Measurements from ENCODE around the gene C16orf90. TPM values are rescaled to one million over a fixed set of nuclear protein-coding genes. Genes with fewer than 3 reads are reported as not detected.

Gene C16orf90
- total and polyA plus RNA-seq, 7 experiments from 2014 or later: not detected

GRCh38 chr16:3467921-3468320 is 27.4 kb downstream of the C16orf90 start:
- Histone ChIP-seq H3K9me3 (ENCODE audit: control insufficient read depth in 2 of 3, low read length in 3 of 3) (no peaks in the 10 kb centered on the region), H3K4me1 (ENCODE audit: control insufficient read depth in 2 of 2, insufficient read depth in 2 of 2, low read length in 2 of 2) (peaks cover 3 to 12% of the 10 kb centered on the region in 2 donors), H3K27ac (ENCODE audit: low read depth, low read length) (no peak overlapping the region), H3K4me3 (ENCODE audit: low read length) (no peak overlapping the region), H3K27me3 (ENCODE audit: control insufficient read depth in 2 of 2, insufficient read depth in 2 of 2, low read length in 2 of 2) (no peaks in the 10 kb centered on the region), H3K36me3 (ENCODE audit: control insufficient read depth in 2 of 3, insufficient read depth in 3 of 3, low read length in 3 of 3) (peaks cover 0 to 30% (median 0%) of the 10 kb centered on the region in 3 experiments)
- peaks cover 0 to 1% (median 0%) of the 10 kb centered on the region in 11 donors for H3K9me3 Mint-ChIP-seq
- DNase-seq: no peak
- H3K4me1 Mint-ChIP-seq: peaks cover 26 to 81% (median 65%) of the 10 kb centered on the region in 7 donors
- POLR2A ChIA-PET: no interaction called here
- intact Hi-C loops (cut with micrococcal nuclease): no loop called here
- no peak overlapping the region for H3K4me3 Mint-ChIP-seq
- H3K27me3 Mint-ChIP-seq: no peaks in the 10 kb centered on the region
- peaks cover 4 to 24% (median 5%) of the 10 kb centered on the region in 5 donors for H3K36me3 Mint-ChIP-seq
- H3K27ac Mint-ChIP-seq: peak overlapping the region in 6 of 9 donors; percentile 40 to 85 (median 76)
- CTCF ChIA-PET: no interaction called here
- ATAC-seq: no peak

- Histone ChIP-seq H3K36me3 (ENCODE audit: control insufficient read depth in 2 of 3, insufficient read depth in 3 of 3, low read length in 3 of 3) (peaks cover 0 to 26% (median 0%) of the 10 kb centered on the region in 3 experiments), H3K9me3 (ENCODE audit: control insufficient read depth in 2 of 3, low read length in 3 of 3) (no peaks in the 10 kb centered on the region), H3K27me3 (ENCODE audit: control insufficient read depth in 2 of 2, insufficient read depth in 2 of 2, low read length in 2 of 2) (no peaks in the 10 kb centered on the region), H3K27ac (ENCODE audit: low read depth, low read length) (peak overlapping the region; percentile 3), H3K4me1 (ENCODE audit: control insufficient read depth in 2 of 2, insufficient read depth in 2 of 2, low read length in 2 of 2) (peaks cover 9 to 13% of the 10 kb centered on the region in 2 donors), H3K4me3 (ENCODE audit: low read length) (no peak overlapping the region)
- POLR2A ChIA-PET: interaction anchor here (0.6 to 1.9 kb wide), 3 partner anchors 10 to 1317 kb away, joined by 3 to 6 read pairs (median 3); partner anchors contain the start of gene ZNF200
- peaks cover 25 to 80% (median 64%) of the 10 kb centered on the region in 7 donors for H3K4me1 Mint-ChIP-seq
- DNase-seq (no peak), ATAC-seq (no peak)
- CTCF ChIA-PET: no interaction called here
- no peaks in the 10 kb centered on the region for H3K27me3 Mint-ChIP-seq
- H3K36me3 Mint-ChIP-seq: peaks cover 0 to 17% (median 0%) of the 10 kb centered on the region in 5 donors
- H3K4me3 Mint-ChIP-seq: no peak overlapping the region
- peak overlapping the region in 7 of 9 donors; percentile 22 to 85 (median 63) for H3K27ac Mint-ChIP-seq
- intact Hi-C loops (cut with micrococcal nuclease): no loop called here
- peaks cover 0 to 1% (median 0%) of the 10 kb centered on the region in 11 donors for H3K9me3 Mint-ChIP-seq
These were observed 28.1 kb downstream of the C16orf90 start for GRCh38 chr16:3467182-3467581.

GRCh38 chr16:3465911-3466584 is 29.2 kb downstream of the C16orf90 start:
- H3K9me3 Mint-ChIP-seq: peaks cover 0 to 1% (median 0%) of the 10 kb centered on the region in 11 donors
- H3K4me3 Mint-ChIP-seq: peak overlapping the region in 1 of 10 donors; percentile 62
- Histone ChIP-seq H3K27ac (ENCODE audit: low read depth, low read length) (no peak overlapping the region), H3K4me3 (ENCODE audit: low read length) (no peak overlapping the region), H3K4me1 (ENCODE audit: control insufficient read depth in 2 of 2, insufficient read depth in 2 of 2, low read length in 2 of 2) (peaks cover 17 to 21% of the 10 kb centered on the region in 2 donors), H3K36me3 (ENCODE audit: control insufficient read depth in 2 of 3, insufficient read depth in 3 of 3, low read length in 3 of 3) (peaks cover 0 to 21% (median 0%) of the 10 kb centered on the region in 3 experiments), H3K9me3 (ENCODE audit: control insufficient read depth in 2 of 3, low read length in 3 of 3) (no peaks in the 10 kb centered on the region), H3K27me3 (ENCODE audit: control insufficient read depth in 2 of 2, insufficient read depth in 2 of 2, low read length in 2 of 2) (no peaks in the 10 kb centered on the region)
- ATAC-seq: no peak
- peaks cover 0 to 13% (median 0%) of the 10 kb centered on the region in 5 donors for H3K36me3 Mint-ChIP-seq
- CTCF ChIA-PET: no interaction called here
- POLR2A ChIA-PET: interaction anchor here (1.1 to 1.9 kb wide), 2 partner anchors 9 to 231 kb away, joined by 3 to 6 read pairs; partner anchors contain the start of gene ZNF200
- peak overlapping the region in 6 of 9 donors; percentile 25 to 80 (median 54) for H3K27ac Mint-ChIP-seq
- DNase-seq: no peak
- H3K27me3 Mint-ChIP-seq: no peaks in the 10 kb centered on the region
- H3K4me1 Mint-ChIP-seq: peaks cover 32 to 86% (median 72%) of the 10 kb centered on the region in 7 donors
- intact Hi-C loops (cut with micrococcal nuclease): no loop called here

- ATAC-seq (no peak), DNase-seq (no peak)
- Mint-ChIP-seq H3K9me3 (peaks cover 0 to 1% (median 0%) of the 10 kb centered on the region in 11 donors), H3K27ac (peak overlapping the region in 3 of 9 donors; percentile 47 to 80 (median 54)), H3K27me3 (no peaks in the 10 kb centered on the region), H3K4me3 (peak overlapping the region in 2 of 10 donors; percentile 34 to 48), H3K36me3 (peaks cover 0 to 12% (median 0%) of the 10 kb centered on the region in 5 donors), H3K4me1 (peaks cover 35 to 89% (median 75%) of the 10 kb centered on the region in 7 donors)
- ChIA-PET POLR2A (no interaction called here), CTCF (interaction anchor here (0.6 kb wide), 1 partner anchor 334 kb away, joined by 3 read pairs; no protein-coding TSS in a partner anchor)
- peaks cover 0 to 21% (median 0%) of the 10 kb centered on the region in 3 experiments for H3K36me3 ChIP-seq (ENCODE audit: control insufficient read depth in 2 of 3, insufficient read depth in 3 of 3, low read length in 3 of 3)
- peaks cover 25 to 28% of the 10 kb centered on the region in 2 donors for H3K4me1 ChIP-seq (ENCODE audit: control insufficient read depth in 2 of 2, insufficient read depth in 2 of 2, low read length in 2 of 2)
- H3K9me3 ChIP-seq (ENCODE audit: control insufficient read depth in 2 of 3, low read length in 3 of 3): no peaks in the 10 kb centered on the region
- H3K4me3 ChIP-seq (ENCODE audit: low read length): no peak overlapping the region
- no peaks in the 10 kb centered on the region for H3K27me3 ChIP-seq (ENCODE audit: control insufficient read depth in 2 of 2, insufficient read depth in 2 of 2, low read length in 2 of 2)
- intact Hi-C loops (cut with micrococcal nuclease): no loop called here
- H3K27ac ChIP-seq (ENCODE audit: low read depth, low read length): no peak overlapping the region
These were observed 30.0 kb downstream of the C16orf90 start for GRCh38 chr16:3465301-3465700.

- ChIA-PET CTCF (interaction anchor here (0.6 to 1.5 kb wide), 5 partner anchors 326 to 1174 kb away, joined by 3 to 7 read pairs (median 3); partner anchors contain the start of gene ZNF213), POLR2A (interaction anchor here (0.9 kb wide), 1 partner anchor 60 kb away, joined by 3 read pairs; the partner anchor contains the start of genes ZNF174 and ZSCAN32)
- Mint-ChIP-seq H3K4me1 (peaks cover 45 to 80% (median 70%) of the 10 kb centered on the region in 7 donors), H3K4me3 (peak overlapping the region; percentile 8 to 90 (median 48)), H3K9me3 (peaks cover 0 to 3% (median 0%) of the 10 kb centered on the region in 11 donors), H3K27me3 (no peaks in the 10 kb centered on the region), H3K27ac (peak overlapping the region in 8 of 9 donors; percentile 21 to 97 (median 84)), H3K36me3 (peaks cover 0 to 13% (median 0%) of the 10 kb centered on the region in 5 donors)
- DNase-seq: peak in 7 of 9 donors; percentile 48 to 70 (median 61)
- ATAC-seq: no peak
- Histone ChIP-seq H3K27me3 (ENCODE audit: control insufficient read depth in 2 of 2, insufficient read depth in 2 of 2, low read length in 2 of 2) (no peaks in the 10 kb centered on the region), H3K4me3 (ENCODE audit: low read length) (no peak overlapping the region), H3K36me3 (ENCODE audit: control insufficient read depth in 2 of 3, insufficient read depth in 3 of 3, low read length in 3 of 3) (peaks cover 0 to 8% (median 0%) of the 10 kb centered on the region in 3 experiments), H3K4me1 (ENCODE audit: control insufficient read depth in 2 of 2, insufficient read depth in 2 of 2, low read length in 2 of 2) (peaks cover 46 to 49% of the 10 kb centered on the region in 2 donors), H3K9me3 (ENCODE audit: control insufficient read depth in 2 of 3, low read length in 3 of 3) (no peaks in the 10 kb centered on the region), H3K27ac (ENCODE audit: low read depth, low read length) (peak overlapping the region; percentile 96)
- intact Hi-C loops (cut with micrococcal nuclease): loop anchor here in 1 of 2 donors (1.0 kb wide), 1 partner anchor 458 kb away; no protein-coding TSS in a partner anchor
These were observed 34.1 kb downstream of the C16orf90 start for GRCh38 chr16:3461151-3461550.

- peaks cover 46 to 77% (median 67%) of the 10 kb centered on the region in 7 donors for H3K4me1 Mint-ChIP-seq
- peak overlapping the region; percentile 96 for H3K27ac ChIP-seq (ENCODE audit: low read depth, low read length)
- H3K9me3 Mint-ChIP-seq: peaks cover 0 to 3% (median 0%) of the 10 kb centered on the region in 11 donors
- POLR2A ChIA-PET: interaction anchor here (0.6 to 1.2 kb wide), 4 partner anchors 49 to 276 kb away, joined by 3 to 4 read pairs (median 3); partner anchors contain the start of gene ZNF263
- peaks cover 46 to 49% of the 10 kb centered on the region in 2 donors for H3K4me1 ChIP-seq (ENCODE audit: control insufficient read depth in 2 of 2, insufficient read depth in 2 of 2, low read length in 2 of 2)
- H3K36me3 Mint-ChIP-seq: peaks cover 0 to 13% (median 0%) of the 10 kb centered on the region in 5 donors
- H3K4me3 Mint-ChIP-seq: peak overlapping the region; percentile 19 to 93 (median 58)
- DNase-seq (no peak), ATAC-seq (no peak)
- no peak overlapping the region for H3K4me3 ChIP-seq (ENCODE audit: low read length)
- no peaks in the 10 kb centered on the region for H3K27me3 Mint-ChIP-seq
- CTCF ChIA-PET: interaction anchor here (1.1 to 1.7 kb wide), 4 partner anchors 328 to 428 kb away, joined by 3 to 7 read pairs (median 4); no protein-coding TSS in a partner anchor
- intact Hi-C loops (cut with micrococcal nuclease): no loop called here
- no peaks in the 10 kb centered on the region for H3K9me3 ChIP-seq (ENCODE audit: control insufficient read depth in 2 of 3, low read length in 3 of 3)
- peaks cover 0 to 4% (median 0%) of the 10 kb centered on the region in 3 experiments for H3K36me3 ChIP-seq (ENCODE audit: control insufficient read depth in 2 of 3, insufficient read depth in 3 of 3, low read length in 3 of 3)
- no peaks in the 10 kb centered on the region for H3K27me3 ChIP-seq (ENCODE audit: control insufficient read depth in 2 of 2, insufficient read depth in 2 of 2, low read length in 2 of 2)
- H3K27ac Mint-ChIP-seq: peak overlapping the region in 8 of 9 donors; percentile 71 to 97 (median 84)
These were observed 34.7 kb downstream of the C16orf90 start for GRCh38 chr16:3460585-3460984.

Measured in naive thymus-derived CD4-positive, alpha-beta T cell (primary cell).